Activated CD4-positive, alpha-beta T cell treated with anti-CD3 and anti-CD28 coated beads, Interleukin-2, amount 50 U/mL, for 48 hours (primary cell): ENCODE measurements around the gene CANX.

ENCODE experiments used
- DNase-seq, 2 experiments: peaks; one replicate each; pipeline ENCODE4 v3.0.0-alpha.2; 2020

CANX gene

DNA sequence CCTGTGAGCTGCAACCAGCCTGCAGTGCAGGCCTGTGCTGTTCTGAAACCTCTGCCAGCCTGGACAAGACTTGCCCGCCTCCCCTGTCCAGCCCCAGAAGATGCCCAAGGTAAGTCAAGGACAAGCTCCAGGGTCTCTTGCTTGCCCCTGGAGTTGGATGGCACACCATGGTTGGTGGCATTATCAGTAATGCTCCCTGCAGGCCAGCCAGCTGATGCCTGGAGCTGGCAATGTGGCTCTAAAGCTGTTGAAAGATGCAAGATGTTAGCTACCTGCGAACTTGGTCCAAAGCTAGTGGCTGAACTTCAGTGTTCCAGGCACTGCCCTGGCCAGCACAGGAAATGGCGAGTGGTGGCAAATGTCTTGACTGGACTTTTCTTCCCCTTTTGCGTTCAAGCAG is 81.1 kb downstream of the CANX start:
- DNase-seq, result no peak

DNA sequence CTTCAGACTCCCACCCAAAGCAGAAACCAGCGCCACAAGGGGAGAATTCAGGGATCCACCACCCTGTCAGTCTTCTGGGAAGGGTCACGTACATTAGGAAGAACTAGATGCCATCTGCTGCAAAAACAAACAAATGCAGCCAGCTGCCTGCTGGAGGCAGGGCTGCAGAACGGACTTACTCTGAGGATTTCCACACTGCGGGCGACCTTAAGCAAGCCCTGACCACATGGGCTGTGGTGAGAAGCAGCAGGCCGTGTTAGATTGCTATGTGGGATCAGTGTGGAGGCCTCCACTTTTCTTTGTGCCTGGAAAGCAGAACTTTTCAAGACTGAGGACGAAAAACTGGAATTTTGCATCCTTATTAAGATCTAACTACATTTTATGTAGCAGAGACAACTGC is 81.6 kb downstream of the CANX start:
- DNase-seq, result no peak
